ENCODE results near the gene POU6F1. TPM values are rescaled to one million over a fixed set of nuclear protein-coding genes. Genes with fewer than 3 reads are reported as not detected.

POU6F1 gene
- total RNA-seq, 1 donor from 2014 or later = 7.2 TPM

GRCh38 chr12:51162217-51162616, 55.6 kb downstream of the POU6F1 start:
- DNase-seq (ENCODE audit: low spot score) = no peak

- no peak for DNase-seq (ENCODE audit: low spot score)
Measured at GRCh38 chr12:51160814-51161459, 56.9 kb downstream of the POU6F1 start.

- DNase-seq (ENCODE audit: low spot score) = no peak
Measured at GRCh38 chr12:51156245-51156765, 61.6 kb downstream of the POU6F1 start.

DNA sequence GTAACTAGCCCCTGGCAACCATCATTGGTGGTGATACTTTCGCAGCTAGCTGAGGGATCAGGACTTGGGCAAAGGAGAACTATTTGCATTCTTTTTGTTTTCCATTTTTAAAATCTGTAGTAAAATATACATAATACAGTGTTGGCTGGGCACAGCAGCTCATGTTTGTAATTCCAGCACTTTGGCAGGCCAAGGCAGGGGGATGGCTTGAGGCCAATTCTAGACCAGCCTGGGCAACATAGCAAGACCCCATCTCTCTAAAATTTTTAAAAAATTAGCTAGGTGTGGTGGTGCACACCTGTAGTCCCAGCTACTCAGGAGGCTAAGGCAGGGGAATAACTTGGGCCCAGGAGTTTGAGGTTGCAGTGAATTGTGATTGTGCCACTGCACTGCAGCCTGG, 64.9 kb downstream of the POU6F1 start:
- DNase-seq (ENCODE audit: low spot score) = no peak

DNA sequence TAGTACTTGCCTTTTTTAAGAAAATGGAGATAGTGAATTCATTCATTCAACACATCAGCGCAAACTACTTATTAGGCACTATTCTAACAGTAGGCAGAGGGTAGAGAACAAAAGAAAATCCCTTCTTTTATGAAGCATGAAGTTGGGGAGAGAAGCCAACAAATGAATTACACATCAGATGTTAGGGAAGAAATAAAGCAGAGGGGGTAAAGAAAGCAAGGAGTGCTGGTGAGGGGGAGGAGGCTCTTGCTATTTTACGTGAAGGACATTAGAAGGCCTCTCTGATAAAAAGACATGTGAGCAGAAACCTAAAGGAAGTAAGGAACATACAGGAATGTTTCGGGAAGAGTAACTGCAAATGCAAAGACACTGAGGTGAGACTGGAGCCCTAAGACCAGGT, 67.1 kb downstream of the POU6F1 start:
- DNase-seq (ENCODE audit: low spot score) = no peak

DNA sequence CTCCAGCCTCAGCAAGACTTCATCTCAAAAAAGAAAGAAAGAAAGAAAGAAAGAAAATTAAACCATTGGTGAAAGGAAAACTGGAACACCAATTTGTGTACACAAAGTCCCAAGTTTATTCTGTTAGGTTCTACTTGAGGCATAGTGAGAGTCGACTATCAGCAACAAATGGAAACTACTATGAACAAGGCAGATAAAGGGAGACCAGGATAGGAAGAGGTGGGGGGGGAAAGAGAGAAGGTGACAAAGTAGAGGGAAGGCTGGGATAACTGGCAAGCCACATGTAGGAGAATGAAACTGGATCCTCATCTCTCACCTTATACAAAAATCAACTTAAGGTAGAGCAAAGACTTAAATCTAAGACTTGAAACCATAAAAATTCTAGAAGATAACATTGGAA, 70.6 kb downstream of the POU6F1 start:
- DNase-seq (ENCODE audit: low spot score) = no peak

GRCh38 chr12:51139292-51139844, 78.5 kb downstream of the POU6F1 start:
- no peak for DNase-seq (ENCODE audit: low spot score)

Other genes with a start within 250 kb of the POU6F1 start
- 76.6 TPM for gene SLC11A2, start 191.7 kb downstream of the POU6F1 start, total RNA-seq (ENCODE audit: insufficient read depth, low replicate concordance)
- gene LETMD1, start 169.7 kb downstream of the POU6F1 start, total RNA-seq (ENCODE audit: insufficient read depth, low replicate concordance) = 27.9 TPM
- gene CSRNP2, start 134.5 kb downstream of the POU6F1 start, total RNA-seq (ENCODE audit: insufficient read depth, low replicate concordance) = 19.7 TPM
- gene TFCP2, start 44.9 kb downstream of the POU6F1 start, total RNA-seq (ENCODE audit: insufficient read depth, low replicate concordance) = 10.6 TPM
- gene DAZAP2, start 20.8 kb upstream of the POU6F1 start, total RNA-seq (ENCODE audit: insufficient read depth, low replicate concordance) = 51.0 TPM
- 3.1 TPM for gene SMAGP, start 52.4 kb upstream of the POU6F1 start, total RNA-seq (ENCODE audit: insufficient read depth, low replicate concordance)
- gene BIN2, start 106.1 kb upstream of the POU6F1 start, total RNA-seq (ENCODE audit: insufficient read depth, low replicate concordance) = 4.6 TPM
- not detected for gene CELA1, start 128.6 kb upstream of the POU6F1 start, total RNA-seq (ENCODE audit: insufficient read depth, low replicate concordance)
- 6.3 TPM for gene GALNT6, start 173.3 kb upstream of the POU6F1 start, total RNA-seq (ENCODE audit: insufficient read depth, low replicate concordance)
- 2.6 TPM for gene SLC4A8, start 206.8 kb upstream of the POU6F1 start, total RNA-seq (ENCODE audit: insufficient read depth, low replicate concordance)